ENCODE results near the gene ANKRD23. TPM values are rescaled to one million over a fixed set of nuclear protein-coding genes. Genes with fewer than 3 reads are reported as not detected.

Gene ANKRD23
- total RNA-seq, 1 experiment from 2014 or later: 1.3 TPM

DNA sequence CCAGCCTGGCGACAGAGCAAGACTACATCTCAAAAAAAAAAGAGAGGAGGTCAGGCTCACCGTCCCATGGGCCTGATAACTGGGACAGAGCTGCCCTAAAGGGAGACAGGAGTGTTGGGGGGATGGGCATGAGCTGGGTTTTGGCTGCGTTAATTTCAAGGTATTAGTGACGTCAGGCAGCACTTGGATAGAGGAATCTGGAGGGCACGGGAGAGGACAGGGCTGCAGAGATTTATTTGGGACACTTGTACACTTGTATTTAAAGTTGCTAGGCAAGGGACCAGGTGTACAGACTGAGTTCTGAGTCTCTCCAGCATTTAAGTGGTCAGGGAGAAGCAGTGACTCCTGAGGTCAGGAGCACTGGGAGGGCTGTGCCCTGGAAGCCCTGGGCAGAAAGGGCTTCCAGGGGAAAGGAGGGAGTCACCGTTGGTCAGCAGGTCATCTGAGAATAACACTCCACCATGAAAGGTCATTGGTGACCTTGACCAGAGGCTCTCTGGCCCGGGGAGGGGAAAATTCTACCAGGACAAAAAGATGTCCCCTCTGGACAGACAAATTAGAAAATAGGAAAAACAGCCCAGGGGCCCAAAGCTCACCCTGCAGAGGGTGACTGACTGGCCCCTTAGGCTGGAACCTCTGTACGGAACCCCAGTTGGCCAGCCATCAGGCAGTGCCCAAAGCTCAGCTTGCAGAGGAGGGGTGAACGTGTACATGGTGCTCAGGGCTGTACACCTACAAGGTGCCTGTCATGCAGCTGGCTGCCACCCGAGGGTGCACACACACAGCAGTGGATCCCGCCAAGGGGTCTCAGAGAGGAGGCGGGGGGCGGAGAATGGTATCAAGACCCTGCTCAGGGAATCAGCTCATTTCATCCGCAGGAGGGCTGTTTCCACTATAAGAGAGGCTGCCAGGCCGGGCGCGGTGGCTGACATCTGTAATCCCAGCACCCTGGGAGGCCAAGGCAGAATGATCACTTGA, 50.8 kb downstream of the ANKRD23 start:
- no peak for DNase-seq (ENCODE audit: low read depth)
- in situ Hi-C loops (cut with HindIII; ENCODE audit: low pct_unique_long_range_greater_than_20kb, low sequenced_read_pairs): no loop called here

GRCh38 chr2:96789245-96789617, 54.6 kb downstream of the ANKRD23 start:
- in situ Hi-C loops (cut with HindIII; ENCODE audit: low pct_unique_long_range_greater_than_20kb, low sequenced_read_pairs): no loop called here
- no peak for DNase-seq (ENCODE audit: low read depth)

- DNase-seq (ENCODE audit: low read depth): peak; percentile 35
- in situ Hi-C loops (cut with HindIII; ENCODE audit: low pct_unique_long_range_greater_than_20kb, low sequenced_read_pairs): no loop called here
Measured at GRCh38 chr2:96788442-96789244, 55.2 kb downstream of the ANKRD23 start.

Other genes with a start within 250 kb of the ANKRD23 start
- gene KANSL3, start 205.7 kb downstream of the ANKRD23 start, total RNA-seq (2014; rRNA removed; shearing (Covaris generic); ENCODE audit: low replicate concordance): 51.5 and 56.1 TPM in 2 replicates
- not detected in 2 replicates for gene FER1L5, start 201.3 kb downstream of the ANKRD23 start, total RNA-seq (2014; rRNA removed; shearing (Covaris generic); ENCODE audit: low replicate concordance)
- gene LMAN2L, start 104.0 kb downstream of the ANKRD23 start, total RNA-seq (2014; rRNA removed; shearing (Covaris generic); ENCODE audit: low replicate concordance): 70.7 and 78.9 TPM in 2 replicates
- gene CNNM4, start 83.1 kb downstream of the ANKRD23 start, total RNA-seq (2014; rRNA removed; shearing (Covaris generic); ENCODE audit: low replicate concordance): 23.5 and 24.3 TPM in 2 replicates
- 28.7 and 41.7 TPM in 2 replicates for gene CNNM3, start 27.8 kb downstream of the ANKRD23 start, total RNA-seq (2014; rRNA removed; shearing (Covaris generic); ENCODE audit: low replicate concordance)
- gene ANKRD39, start 14.0 kb upstream of the ANKRD23 start, total RNA-seq (2014; rRNA removed; shearing (Covaris generic); ENCODE audit: low replicate concordance): 33.2 and 53.3 TPM in 2 replicates
- 30.7 and 40.4 TPM in 2 replicates for gene SEMA4C, start 26.1 kb upstream of the ANKRD23 start, total RNA-seq (2014; rRNA removed; shearing (Covaris generic); ENCODE audit: low replicate concordance)
- gene FAM178B, start 142.6 kb upstream of the ANKRD23 start, total RNA-seq (2014; rRNA removed; shearing (Covaris generic); ENCODE audit: low replicate concordance): not detected in 2 replicates

All from Caki2 (cell line).